Transverse colon (tissue), 4 donors: ENCODE data around the gene UBE2R2.

Source experiments
- CTCF ChIP-seq, 5 experiments: fragments of 200-600 bp in 3 of 5; fragments of 450-650 bp in 2 of 5; sonication (generic) in 3 of 5; IDR thresholded peaks; 1 replicate in 2 of 5; 2 replicates in 3 of 5; pipeline ENCODE4 v1.5.1; 2016 to 2017; ENCODE audit warnings: antibody characterized with exemption in 5 of 5, inconsistent platforms in 3 of 5, mild to moderate bottlenecking in 2 of 5, moderate library complexity in 1 of 5
- EP300 ChIP-seq: sonication (generic); formaldehyde crosslinking; IDR thresholded peaks from one replicate; pipeline ENCODE4 v1.6.1; 2017; ENCODE audit warnings: antibody characterized with exemption, low read depth
- POLR2A ChIP-seq: fragments of 450-650 bp; IDR thresholded peaks from one replicate; pipeline ENCODE4 v1.6.1; 2016; ENCODE audit warnings: antibody characterized with exemption, mild to moderate bottlenecking, moderate library complexity
- POLR2AphosphoS5 ChIP-seq, 3 donors: sonication (generic); formaldehyde crosslinking; IDR thresholded peaks; one replicate each; pipeline ENCODE4 v1.6.1; 2016; ENCODE audit warnings: antibody characterized with exemption in 3 of 3

- no peak for TF ChIP-seq CTCF (IDR thresholded peaks at IDR 0.05)
- TF ChIP-seq EP300: no peak
- no peak for TF ChIP-seq POLR2A
- no peak for TF ChIP-seq POLR2AphosphoS5 (IDR thresholded peaks at IDR 0.05)
These were observed 133.4 kb downstream of the UBE2R2 start for GRCh38 chr9:33950371-33950770.
